GM12878 (cell line): ENCODE results near the gene EFNA2. TPM values are rescaled to one million over a fixed set of nuclear protein-coding genes. Genes with fewer than 3 reads are reported as not detected.
A peak's percentile ranks its signal among the peaks of the same experiment; 100 is the strongest.

Experiments used
- ATAC-seq: fragments of 200-7000 bp; cut with Tn5 transposase; 3 replicates; pipeline ENCODE4 v1.9.1; 2020; ENCODE audit warnings: mild to moderate bottlenecking, moderate library complexity
- BruUV-seq: library from RNA; stranded (reverse); fragments of 400-500 nt; replicated peaks from 2 replicates; lab custom pipeline; 2021; lab: Mats Ljungman, UMichigan
- CTCF ChIA-PET: fragments of 300-600 bp; sonication (Branson Sonifier 250); formaldehyde crosslinking; extraction: SDS; loops from one replicate; lab custom pipeline; 2021; ENCODE audit warnings: inconsistent platforms; lab: Yijun Ruan, JAX
- POLR2A ChIA-PET: fragments of 350-600 bp; formaldehyde crosslinking; extraction: SDS; loops from one replicate; lab custom pipeline; 2021; ENCODE audit warnings: inconsistent platforms; lab: Charles Lee
- RAD21 ChIA-PET: fragments of 300-600 bp; sonication (Branson Sonifier 250); formaldehyde crosslinking; loops from one replicate; lab custom pipeline; 2023; ENCODE audit warnings: antibody characterized with exemption; ENCODE audit not compliant: unreplicated experiment; lab: Charles Lee
- SMC1A ChIA-PET: fragments of 300-600 bp; sonication (Branson Sonifier 250); formaldehyde crosslinking; loops from one replicate; lab custom pipeline; 2023; ENCODE audit not compliant: unreplicated experiment, uncharacterized antibody; lab: Charles Lee
- DNase-seq: peaks from one replicate; pipeline ENCODE4 v3.0.0-alpha.2; 2011; ENCODE audit warnings: low read depth, low spot score
- FAIRE-seq: peaks from 3 replicates; lab custom pipeline; 2011; peaks lifted over from hg19 to GRCh38; lab: Jason Lieb, UNC
- H2AFZ ChIP-seq: 2 replicates; pipeline ENCODE4 v1.6.0; 2011; ENCODE audit warnings: low read depth, low read length, control low read depth; ENCODE audit not compliant: control insufficient read depth
- H3K27ac ChIP-seq: 2 replicates; pipeline ENCODE4 v1.5.1; 2011; ENCODE audit warnings: control low read depth; ENCODE audit not compliant: control insufficient read depth, insufficient read depth
- H3K27me3 ChIP-seq, 2 experiments: replicated peaks in 1 of 2; 2 replicates each; pipeline versions ENCODE4 v1.6.0 to v1.6.1; 2011; ENCODE audit warnings: low read length in 1 of 2; ENCODE audit not compliant: control insufficient read depth in 2 of 2, insufficient read depth in 2 of 2
- H3K36me3 ChIP-seq, 2 experiments: 2 replicates each; pipeline ENCODE4 v1.5.1; 2011; ENCODE audit warnings: low read length in 1 of 2; ENCODE audit not compliant: control insufficient read depth in 2 of 2, insufficient read depth in 2 of 2
- H3K4me1 ChIP-seq: 2 replicates; pipeline ENCODE4 v1.6.1; 2011; ENCODE audit warnings: mild to moderate bottlenecking, low read length, moderate library complexity, mixed read lengths; ENCODE audit not compliant: control insufficient read depth, insufficient read depth
- H3K4me2 ChIP-seq: 2 replicates; pipeline ENCODE4 v1.6.0; 2011; ENCODE audit warnings: control low read depth; ENCODE audit not compliant: control insufficient read depth, insufficient read depth
- H3K4me3 ChIP-seq: fragments of 200-600 bp; sonication (generic); 2 replicates; pipeline ENCODE4 v1.5.1; 2016
- H3K79me2 ChIP-seq: 2 replicates; pipeline ENCODE4 v1.6.0; 2011; ENCODE audit warnings: low read length; ENCODE audit not compliant: control insufficient read depth, insufficient read depth
- H3K9ac ChIP-seq: 2 replicates; pipeline ENCODE4 v1.8.0; 2011; ENCODE audit warnings: low read length, control low read depth, mixed read lengths; ENCODE audit not compliant: control insufficient read depth, insufficient read depth
- H3K9me3 ChIP-seq: replicated peaks from 3 replicates; pipeline ENCODE4 v1.5.1; 2011; ENCODE audit warnings: mild to moderate bottlenecking, low read length; ENCODE audit not compliant: control insufficient read depth, insufficient read depth
- H4K20me1 ChIP-seq: 2 replicates; pipeline ENCODE4 v1.6.0; 2011; ENCODE audit not compliant: control insufficient read depth, insufficient read depth
- MEF2A ChIP-seq: IDR thresholded peaks from 2 replicates; pipeline ENCODE4 v1.6.1; 2011; ENCODE audit warnings: low read depth, mild to moderate bottlenecking, low read length, moderate library complexity; ENCODE audit not compliant: insufficient read depth
- ZZZ3 ChIP-seq: IDR thresholded peaks from 2 replicates; pipeline ENCODE4 v1.6.1; 2011; ENCODE audit warnings: low read depth; ENCODE audit not compliant: control insufficient read depth, insufficient read length
- WGBS: methylation state at CpG from one replicate; pipeline ENCODE4 v1.1.6; 2016; ENCODE audit warnings: low lambda C conversion rate; ENCODE audit not compliant: insufficient replicate concordance, insufficient coverage; ENCODE audit errors: missing lambda C conversion rate; 5-methylcytosine and 5-hydroxymethylcytosine counted together
- in situ Hi-C: fragments of 300-500 bp; cut with MboI; formaldehyde crosslinking; loops from 9 replicates; pipeline ENCODE4 v1.14.3; 2018; ENCODE audit warnings: mixed read lengths
- intact Hi-C: fragments of 100-400 bp; cut with micrococcal nuclease; formaldehyde crosslinking; loops from one replicate; pipeline ENCODE4 v1.14.2; 2022; ENCODE audit not compliant: unreplicated experiment
- polyA plus RNA-seq, 11 experiments: library from polyadenylated mRNA; depleted of rRNA in 4 of 11; unstranded in 6 of 11; stranded (reverse) in 5 of 11; fragments of >200 nt; fragmentation: Nextera tagmentation in 4 of 11; fragmentation: Illumina TruSeq in 1 of 11; extraction: Ambion mirVana in 4 of 11; extraction: Trizol in 1 of 11; gene quantifications; 1 replicate in 1 of 11; 2 replicates in 10 of 11; pipeline versions ENCODE4 v1.2.1 to v1.2.3, GENCODE V29; 2011 to 2016; ENCODE audit warnings: inconsistent platforms in 2 of 11, missing spikeins in 2 of 11, low read depth in 1 of 11
- total RNA-seq, 4 experiments: library from RNA; depleted of rRNA in 3 of 4; stranded (reverse); fragments of >200 nt in 3 of 4; fragmentation: Illumina TruSeq in 1 of 4; extraction: Trizol in 1 of 4; gene quantifications; 2 replicates each; pipeline versions ENCODE4 v1.2.1 to v1.2.3, GENCODE V29; 2013 to 2021
- TF ChIP-seq, protein P1 (sequence below): fragments of 450-650 bp; IDR thresholded peaks from 2 replicates; pipeline ENCODE4 v1.6.1; 2017; ENCODE audit warnings: mild to moderate bottlenecking
- TF ChIP-seq, protein P2 (sequence below): IDR thresholded peaks from 2 replicates; pipeline ENCODE4 v1.6.1; 2012; ENCODE audit warnings: low read length, inconsistent platforms
- TF ChIP-seq, protein P3 (sequence below): fragments of 450-650 bp; IDR thresholded peaks from 2 replicates; pipeline ENCODE4 v1.6.1; 2016; ENCODE audit warnings: mild to moderate bottlenecking
- TF ChIP-seq, protein P4 (sequence below): fragments of 450-650 bp; IDR thresholded peaks from 2 replicates; pipeline ENCODE4 v1.6.1; 2017; ENCODE audit warnings: antibody characterized with exemption, mild to moderate bottlenecking, moderate library complexity
- TF ChIP-seq, protein P5 (sequence below): fragments of 450-650 bp; IDR thresholded peaks from 2 replicates; pipeline ENCODE4 v1.6.1; 2017; ENCODE audit warnings: mild to moderate bottlenecking, moderate library complexity
- TF ChIP-seq, protein P6 (sequence below): IDR thresholded peaks from 2 replicates; pipeline ENCODE4 v1.6.1; 2012; ENCODE audit warnings: low read depth, low read length, improper control_type of control experiment

Gene EFNA2
- total and polyA plus RNA-seq, 10 of the 15 experiments (the other 5 are each of a cell fraction or from before 2014, with no cell fraction given) = not detected

DNA sequence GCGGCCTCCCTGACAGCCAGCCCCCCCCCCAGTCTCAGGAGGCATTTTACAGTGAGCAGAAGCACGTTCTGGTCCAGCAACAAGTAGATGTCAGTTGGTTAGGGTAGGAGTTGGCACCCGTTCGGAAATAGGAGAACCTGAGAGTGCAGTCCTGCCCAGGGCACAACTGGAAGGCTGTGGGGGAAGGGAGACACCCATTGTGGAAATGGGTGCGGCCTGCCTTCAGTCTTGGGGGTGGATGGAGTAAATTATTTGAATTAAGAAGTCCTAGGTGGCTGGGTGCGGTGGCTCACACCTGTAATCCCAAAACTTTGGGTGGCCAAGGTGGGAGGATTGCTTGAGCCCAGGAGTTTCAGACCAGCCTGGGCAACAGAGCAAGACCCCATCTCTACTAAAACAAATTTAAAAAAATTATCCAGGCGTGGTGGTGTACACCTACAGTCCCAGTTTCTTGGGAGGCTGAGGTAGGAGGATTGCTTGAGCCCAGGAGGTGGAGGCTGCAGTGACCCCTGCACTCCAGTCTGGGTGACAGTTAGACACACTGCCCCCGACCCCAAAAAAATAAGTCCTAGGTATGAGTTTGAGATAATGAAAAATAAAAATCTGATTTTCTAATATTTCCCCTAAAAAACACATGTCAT lies 15.3 kb upstream of the EFNA2 start:
- POLR2A ChIA-PET = interaction anchor here (8.7 kb wide), 1 partner anchor 27 kb away, joined by 184 read pairs; the partner anchor contains the start of gene ATP5F1D
- H3K27ac ChIP-seq = peak overlapping the region; percentile 98
- peak overlapping the region; percentile 99 for H3K4me2 ChIP-seq
- peaks cover 41% of the 10 kb centered on the region for H3K4me1 ChIP-seq
- peaks cover 56% of the 10 kb centered on the region for H3K79me2 ChIP-seq
- H3K27me3 ChIP-seq = no peaks in the 10 kb centered on the region
- RAD21 ChIA-PET = no interaction called here
- CTCF ChIA-PET = interaction anchor here (4.0 kb wide), 1 partner anchor 26 kb away, joined by 32 read pairs; no protein-coding TSS in a partner anchor
- SMC1A ChIA-PET = interaction anchor here (7.3 kb wide), 1 partner anchor 26 kb away, joined by 172 read pairs; the partner anchor contains the start of gene ATP5F1D
- peak overlapping the region; percentile 98 for H3K9ac ChIP-seq
- H3K4me3 ChIP-seq = peak overlapping the region; percentile 98
- ATAC-seq (no peak), DNase-seq (no peak), FAIRE-seq (no peak)
- under 1% methylated on average over 8 of the region's 8 CpGs for WGBS
- no peaks in the 10 kb centered on the region for H3K9me3 ChIP-seq
- H2AFZ ChIP-seq = no peak overlapping the region
- H3K36me3 ChIP-seq = peaks cover 34 to 35% of the 10 kb centered on the region in 2 experiments
- H4K20me1 ChIP-seq = no peaks in the 10 kb centered on the region; the same call in 1 of the 2 replicates
- in situ Hi-C loops (no loop called here), intact Hi-C loops (no loop called here)
- no TSS peak for BruUV-seq
- TF ChIP-seq, protein P1, sequence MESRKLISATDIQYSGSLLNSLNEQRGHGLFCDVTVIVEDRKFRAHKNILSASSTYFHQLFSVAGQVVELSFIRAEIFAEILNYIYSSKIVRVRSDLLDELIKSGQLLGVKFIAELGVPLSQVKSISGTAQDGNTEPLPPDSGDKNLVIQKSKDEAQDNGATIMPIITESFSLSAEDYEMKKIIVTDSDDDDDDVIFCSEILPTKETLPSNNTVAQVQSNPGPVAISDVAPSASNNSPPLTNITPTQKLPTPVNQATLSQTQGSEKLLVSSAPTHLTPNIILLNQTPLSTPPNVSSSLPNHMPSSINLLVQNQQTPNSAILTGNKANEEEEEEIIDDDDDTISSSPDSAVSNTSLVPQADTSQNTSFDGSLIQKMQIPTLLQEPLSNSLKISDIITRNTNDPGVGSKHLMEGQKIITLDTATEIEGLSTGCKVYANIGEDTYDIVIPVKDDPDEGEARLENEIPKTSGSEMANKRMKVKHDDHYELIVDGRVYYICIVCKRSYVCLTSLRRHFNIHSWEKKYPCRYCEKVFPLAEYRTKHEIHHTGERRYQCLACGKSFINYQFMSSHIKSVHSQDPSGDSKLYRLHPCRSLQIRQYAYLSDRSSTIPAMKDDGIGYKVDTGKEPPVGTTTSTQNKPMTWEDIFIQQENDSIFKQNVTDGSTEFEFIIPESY = no peak
- TF ChIP-seq, protein P2, sequence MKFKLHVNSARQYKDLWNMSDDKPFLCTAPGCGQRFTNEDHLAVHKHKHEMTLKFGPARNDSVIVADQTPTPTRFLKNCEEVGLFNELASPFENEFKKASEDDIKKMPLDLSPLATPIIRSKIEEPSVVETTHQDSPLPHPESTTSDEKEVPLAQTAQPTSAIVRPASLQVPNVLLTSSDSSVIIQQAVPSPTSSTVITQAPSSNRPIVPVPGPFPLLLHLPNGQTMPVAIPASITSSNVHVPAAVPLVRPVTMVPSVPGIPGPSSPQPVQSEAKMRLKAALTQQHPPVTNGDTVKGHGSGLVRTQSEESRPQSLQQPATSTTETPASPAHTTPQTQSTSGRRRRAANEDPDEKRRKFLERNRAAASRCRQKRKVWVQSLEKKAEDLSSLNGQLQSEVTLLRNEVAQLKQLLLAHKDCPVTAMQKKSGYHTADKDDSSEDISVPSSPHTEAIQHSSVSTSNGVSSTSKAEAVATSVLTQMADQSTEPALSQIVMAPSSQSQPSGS = no peak
- TF ChIP-seq, protein P3, sequence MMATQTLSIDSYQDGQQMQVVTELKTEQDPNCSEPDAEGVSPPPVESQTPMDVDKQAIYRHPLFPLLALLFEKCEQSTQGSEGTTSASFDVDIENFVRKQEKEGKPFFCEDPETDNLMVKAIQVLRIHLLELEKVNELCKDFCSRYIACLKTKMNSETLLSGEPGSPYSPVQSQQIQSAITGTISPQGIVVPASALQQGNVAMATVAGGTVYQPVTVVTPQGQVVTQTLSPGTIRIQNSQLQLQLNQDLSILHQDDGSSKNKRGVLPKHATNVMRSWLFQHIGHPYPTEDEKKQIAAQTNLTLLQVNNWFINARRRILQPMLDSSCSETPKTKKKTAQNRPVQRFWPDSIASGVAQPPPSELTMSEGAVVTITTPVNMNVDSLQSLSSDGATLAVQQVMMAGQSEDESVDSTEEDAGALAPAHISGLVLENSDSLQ = no peak
- TF ChIP-seq MEF2A (no peak), ZZZ3 (no peak)
- TF ChIP-seq, protein P4, sequence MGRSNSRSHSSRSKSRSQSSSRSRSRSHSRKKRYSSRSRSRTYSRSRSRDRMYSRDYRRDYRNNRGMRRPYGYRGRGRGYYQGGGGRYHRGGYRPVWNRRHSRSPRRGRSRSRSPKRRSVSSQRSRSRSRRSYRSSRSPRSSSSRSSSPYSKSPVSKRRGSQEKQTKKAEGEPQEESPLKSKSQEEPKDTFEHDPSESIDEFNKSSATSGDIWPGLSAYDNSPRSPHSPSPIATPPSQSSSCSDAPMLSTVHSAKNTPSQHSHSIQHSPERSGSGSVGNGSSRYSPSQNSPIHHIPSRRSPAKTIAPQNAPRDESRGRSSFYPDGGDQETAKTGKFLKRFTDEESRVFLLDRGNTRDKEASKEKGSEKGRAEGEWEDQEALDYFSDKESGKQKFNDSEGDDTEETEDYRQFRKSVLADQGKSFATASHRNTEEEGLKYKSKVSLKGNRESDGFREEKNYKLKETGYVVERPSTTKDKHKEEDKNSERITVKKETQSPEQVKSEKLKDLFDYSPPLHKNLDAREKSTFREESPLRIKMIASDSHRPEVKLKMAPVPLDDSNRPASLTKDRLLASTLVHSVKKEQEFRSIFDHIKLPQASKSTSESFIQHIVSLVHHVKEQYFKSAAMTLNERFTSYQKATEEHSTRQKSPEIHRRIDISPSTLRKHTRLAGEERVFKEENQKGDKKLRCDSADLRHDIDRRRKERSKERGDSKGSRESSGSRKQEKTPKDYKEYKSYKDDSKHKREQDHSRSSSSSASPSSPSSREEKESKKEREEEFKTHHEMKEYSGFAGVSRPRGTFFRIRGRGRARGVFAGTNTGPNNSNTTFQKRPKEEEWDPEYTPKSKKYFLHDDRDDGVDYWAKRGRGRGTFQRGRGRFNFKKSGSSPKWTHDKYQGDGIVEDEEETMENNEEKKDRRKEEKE = no peak
- TF ChIP-seq, protein P5, sequence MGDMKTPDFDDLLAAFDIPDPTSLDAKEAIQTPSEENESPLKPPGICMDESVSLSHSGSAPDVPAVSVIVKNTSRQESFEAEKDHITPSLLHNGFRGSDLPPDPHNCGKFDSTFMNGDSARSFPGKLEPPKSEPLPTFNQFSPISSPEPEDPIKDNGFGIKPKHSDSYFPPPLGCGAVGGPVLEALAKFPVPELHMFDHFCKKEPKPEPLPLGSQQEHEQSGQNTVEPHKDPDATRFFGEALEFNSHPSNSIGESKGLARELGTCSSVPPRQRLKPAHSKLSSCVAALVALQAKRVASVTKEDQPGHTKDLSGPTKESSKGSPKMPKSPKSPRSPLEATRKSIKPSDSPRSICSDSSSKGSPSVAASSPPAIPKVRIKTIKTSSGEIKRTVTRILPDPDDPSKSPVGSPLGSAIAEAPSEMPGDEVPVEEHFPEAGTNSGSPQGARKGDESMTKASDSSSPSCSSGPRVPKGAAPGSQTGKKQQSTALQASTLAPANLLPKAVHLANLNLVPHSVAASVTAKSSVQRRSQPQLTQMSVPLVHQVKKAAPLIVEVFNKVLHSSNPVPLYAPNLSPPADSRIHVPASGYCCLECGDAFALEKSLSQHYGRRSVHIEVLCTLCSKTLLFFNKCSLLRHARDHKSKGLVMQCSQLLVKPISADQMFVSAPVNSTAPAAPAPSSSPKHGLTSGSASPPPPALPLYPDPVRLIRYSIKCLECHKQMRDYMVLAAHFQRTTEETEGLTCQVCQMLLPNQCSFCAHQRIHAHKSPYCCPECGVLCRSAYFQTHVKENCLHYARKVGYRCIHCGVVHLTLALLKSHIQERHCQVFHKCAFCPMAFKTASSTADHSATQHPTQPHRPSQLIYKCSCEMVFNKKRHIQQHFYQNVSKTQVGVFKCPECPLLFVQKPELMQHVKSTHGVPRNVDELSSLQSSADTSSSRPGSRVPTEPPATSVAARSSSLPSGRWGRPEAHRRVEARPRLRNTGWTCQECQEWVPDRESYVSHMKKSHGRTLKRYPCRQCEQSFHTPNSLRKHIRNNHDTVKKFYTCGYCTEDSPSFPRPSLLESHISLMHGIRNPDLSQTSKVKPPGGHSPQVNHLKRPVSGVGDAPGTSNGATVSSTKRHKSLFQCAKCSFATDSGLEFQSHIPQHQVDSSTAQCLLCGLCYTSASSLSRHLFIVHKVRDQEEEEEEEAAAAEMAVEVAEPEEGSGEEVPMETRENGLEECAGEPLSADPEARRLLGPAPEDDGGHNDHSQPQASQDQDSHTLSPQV = no peak
- TF ChIP-seq, protein P6, sequence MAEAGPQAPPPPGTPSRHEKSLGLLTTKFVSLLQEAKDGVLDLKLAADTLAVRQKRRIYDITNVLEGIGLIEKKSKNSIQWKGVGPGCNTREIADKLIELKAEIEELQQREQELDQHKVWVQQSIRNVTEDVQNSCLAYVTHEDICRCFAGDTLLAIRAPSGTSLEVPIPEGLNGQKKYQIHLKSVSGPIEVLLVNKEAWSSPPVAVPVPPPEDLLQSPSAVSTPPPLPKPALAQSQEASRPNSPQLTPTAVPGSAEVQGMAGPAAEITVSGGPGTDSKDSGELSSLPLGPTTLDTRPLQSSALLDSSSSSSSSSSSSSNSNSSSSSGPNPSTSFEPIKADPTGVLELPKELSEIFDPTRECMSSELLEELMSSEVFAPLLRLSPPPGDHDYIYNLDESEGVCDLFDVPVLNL = peak; percentile 51; the same call in 1 of the 2 replicates
